ENCODE data around the gene FGD3. TPM values are rescaled to one million over a fixed set of nuclear protein-coding genes. Genes with fewer than 3 reads are reported as not detected.

The FGD3 gene
- total and polyA plus RNA-seq, 9 of the 15 experiments (the other 6 are each of a cell fraction or from before 2014, with no cell fraction given): 0.07 to 1.3 (median 0.29) TPM

GRCh38 chr9:92986176-92987119 is 39.1 kb downstream of the FGD3 start (continued):
- TF ChIP-seq ADNP (tag; IDR thresholded peaks at IDR 0.05): no peak
- no peak for TF ChIP-seq ZBTB49 (CRISPR knock-in tag; IDR thresholded peaks at IDR 0.05; ENCODE audit: borderline replicate concordance)
- TF ChIP-seq ZBTB1 (CRISPR knock-in tag; IDR thresholded peaks at IDR 0.05; ENCODE audit: borderline replicate concordance, low read depth): no peak
- TF ChIP-seq ZNF431 (CRISPR knock-in tag; IDR thresholded peaks at IDR 0.05): no peak
- TF ChIP-seq HNRNPK (IDR thresholded peaks at IDR 0.05; ENCODE audit: low read depth, low read length, poor library complexity, severe bottlenecking): no peak
- no peak for TF ChIP-seq NONO (IDR thresholded peaks at IDR 0.05; ENCODE audit: low read depth in 2 of 2, low read length in 1 of 2)
- no peak for TF ChIP-seq FOS (IDR thresholded peaks at IDR 0.05; ENCODE audit: extremely low read depth, insufficient read length)
- no peak for TF ChIP-seq NKRF (IDR thresholded peaks at IDR 0.05; ENCODE audit: borderline replicate concordance)
- TF ChIP-seq PBX2 (CRISPR knock-in tag; IDR thresholded peaks at IDR 0.05; ENCODE audit: low read depth): no peak
- TF ChIP-seq PBX2 (tag; conservative IDR thresholded peaks at IDR 0.05; ENCODE audit: low read depth): no peak

All from K562 (cell line).